Thyroid gland (tissue), 4 donors: Measurements from ENCODE around the gene FSTL1.

Experiments used
- POLR2A ChIP-seq, 2 donors: fragments of 450-650 bp; IDR thresholded peaks; one replicate each; pipeline ENCODE4 v1.6.1; 2017; ENCODE audit warnings: antibody characterized with exemption in 2 of 2, mild to moderate bottlenecking in 2 of 2, moderate library complexity in 1 of 2
- TF ChIP-seq, protein P1 (sequence below), 6 experiments: fragments of 200-600 bp in 3 of 6; fragments of 450-650 bp in 3 of 6; sonication (generic) in 3 of 6; IDR thresholded peaks; one replicate each; pipeline ENCODE4 v1.5.1; 2016 to 2019; ENCODE audit warnings: antibody characterized with exemption in 6 of 6, mild to moderate bottlenecking in 2 of 6, inconsistent platforms in 1 of 6, moderate library complexity in 1 of 6

DNA sequence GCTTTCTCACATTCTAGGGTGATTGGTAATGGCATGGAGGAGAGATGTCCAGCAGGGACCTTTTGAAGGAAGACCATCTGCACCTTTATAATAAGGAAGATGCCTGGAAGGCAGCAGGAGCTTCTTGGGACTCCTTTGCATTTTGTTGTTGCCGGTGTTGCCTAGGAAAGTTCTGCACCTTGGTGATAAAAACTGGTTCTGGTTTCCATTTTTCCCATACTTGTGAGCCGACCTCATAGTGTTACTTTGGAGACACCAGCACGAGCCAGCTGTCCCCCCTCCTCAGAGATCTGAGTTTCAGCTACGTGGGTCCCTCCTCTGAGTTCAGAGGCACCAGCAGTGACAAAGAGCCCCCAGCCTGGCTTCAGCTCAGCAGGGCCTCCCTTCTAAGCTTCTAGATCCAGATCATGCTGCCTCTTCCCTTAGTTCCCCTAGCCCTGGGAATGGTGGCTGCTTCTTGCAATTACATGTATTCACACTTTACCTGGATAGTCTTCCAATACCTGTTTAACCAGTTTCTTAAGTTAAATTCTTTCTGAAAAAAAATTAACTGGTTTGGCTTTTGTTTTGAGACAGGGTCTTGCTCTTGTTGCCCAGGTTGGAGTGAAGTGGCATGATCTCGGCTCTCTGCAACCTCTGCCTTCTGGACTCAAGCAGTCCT is 18.0 kb upstream of the FSTL1 start:
- TF ChIP-seq, protein P1, sequence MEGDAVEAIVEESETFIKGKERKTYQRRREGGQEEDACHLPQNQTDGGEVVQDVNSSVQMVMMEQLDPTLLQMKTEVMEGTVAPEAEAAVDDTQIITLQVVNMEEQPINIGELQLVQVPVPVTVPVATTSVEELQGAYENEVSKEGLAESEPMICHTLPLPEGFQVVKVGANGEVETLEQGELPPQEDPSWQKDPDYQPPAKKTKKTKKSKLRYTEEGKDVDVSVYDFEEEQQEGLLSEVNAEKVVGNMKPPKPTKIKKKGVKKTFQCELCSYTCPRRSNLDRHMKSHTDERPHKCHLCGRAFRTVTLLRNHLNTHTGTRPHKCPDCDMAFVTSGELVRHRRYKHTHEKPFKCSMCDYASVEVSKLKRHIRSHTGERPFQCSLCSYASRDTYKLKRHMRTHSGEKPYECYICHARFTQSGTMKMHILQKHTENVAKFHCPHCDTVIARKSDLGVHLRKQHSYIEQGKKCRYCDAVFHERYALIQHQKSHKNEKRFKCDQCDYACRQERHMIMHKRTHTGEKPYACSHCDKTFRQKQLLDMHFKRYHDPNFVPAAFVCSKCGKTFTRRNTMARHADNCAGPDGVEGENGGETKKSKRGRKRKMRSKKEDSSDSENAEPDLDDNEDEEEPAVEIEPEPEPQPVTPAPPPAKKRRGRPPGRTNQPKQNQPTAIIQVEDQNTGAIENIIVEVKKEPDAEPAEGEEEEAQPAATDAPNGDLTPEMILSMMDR (IDR thresholded peaks at IDR 0.05): no peak
- no peak for TF ChIP-seq POLR2A (IDR thresholded peaks at IDR 0.05)
